GM21717 (cell line): ENCODE data around the gene RPS6KA5.
"Not testable (repeated sequence)": the region's sequence is repeated elsewhere in the genome, so short reads cannot be mapped to it uniquely, and the experiment has no call there.

ENCODE experiments used
- ATAC-seq: cut with Tn5 transposase; IDR thresholded peaks from one replicate; pipeline ENCODE4 v1.9.1; 2021; ENCODE audit warnings: mild to moderate bottlenecking, moderate library complexity; ENCODE audit not compliant: unreplicated experiment

Gene RPS6KA5

GRCh38 chr14:90839024-90839888, 221.2 kb downstream of the RPS6KA5 start:
- ATAC-seq, result no peak

- ATAC-seq, result not testable (repeated sequence)
These were observed 221.9 kb downstream of the RPS6KA5 start for GRCh38 chr14:90838531-90838930.

- ATAC-seq, result no peak
These were observed 223.1 kb downstream of the RPS6KA5 start for GRCh38 chr14:90837355-90837754.

- ATAC-seq, result no peak
These were observed 223.8 kb downstream of the RPS6KA5 start for GRCh38 chr14:90836692-90837063.

GRCh38 chr14:90831821-90832220, 228.6 kb downstream of the RPS6KA5 start:
- no peak for ATAC-seq

GRCh38 chr14:90830931-90831701, 229.3 kb downstream of the RPS6KA5 start:
- ATAC-seq, result no peak

- no peak for ATAC-seq
These were observed 230.8 kb downstream of the RPS6KA5 start for GRCh38 chr14:90829677-90830076.

GRCh38 chr14:90828642-90829487, 231.6 kb downstream of the RPS6KA5 start:
- ATAC-seq, result peak; percentile 37

- peak; percentile 96 for ATAC-seq
These were observed 232.4 kb downstream of the RPS6KA5 start for GRCh38 chr14:90827919-90828610.

- not testable (repeated sequence) for ATAC-seq
These were observed 236.9 kb downstream of the RPS6KA5 start for GRCh38 chr14:90823542-90823941.

- peak; percentile 54 for ATAC-seq
These were observed 239.5 kb downstream of the RPS6KA5 start for GRCh38 chr14:90820958-90821357.

- no peak for ATAC-seq
These were observed 240.6 kb downstream of the RPS6KA5 start for GRCh38 chr14:90819734-90820393.

- ATAC-seq, result no peak
These were observed 241.7 kb downstream of the RPS6KA5 start for GRCh38 chr14:90818715-90819114.

- ATAC-seq, result no peak
These were observed 243.6 kb downstream of the RPS6KA5 start for GRCh38 chr14:90816681-90817436.

GRCh38 chr14:90815822-90816662, 244.4 kb downstream of the RPS6KA5 start, which contains the start of gene TTC7B:
Gene TTC7B (minus strand): TSS chr14:90816430. CDS start chr14:90816295, 135 bp downstream.
- ATAC-seq, result peak; percentile 63

GRCh38 chr14:90815572-90815821, 244.9 kb downstream of the RPS6KA5 start:
- ATAC-seq, result no peak

GRCh38 chr14:90814806-90815571, 245.5 kb downstream of the RPS6KA5 start:
- no peak for ATAC-seq

- no peak for ATAC-seq
These were observed 247.0 kb downstream of the RPS6KA5 start for GRCh38 chr14:90813442-90813841.
